AG04450 (cell line): ENCODE measurements around the gene KLHL7. TPM values are rescaled to one million over a fixed set of nuclear protein-coding genes. Genes with fewer than 3 reads are reported as not detected.

Experiments
- CTCF ChIA-PET: fragments of 300-600, 350-600 bp; formaldehyde crosslinking; extraction: SDS; loops from one replicate; lab custom pipeline; 2022; ENCODE audit warnings: antibody characterized with exemption, inconsistent platforms; lab: Charles Lee
- POLR2A ChIA-PET: fragments of 350-600 bp; formaldehyde crosslinking; extraction: SDS; loops from one replicate; lab custom pipeline; 2021; ENCODE audit warnings: antibody characterized with exemption, inconsistent platforms; lab: Yijun Ruan, JAX
- DNase-seq: peaks from one replicate; pipeline ENCODE4 v3.0.0-alpha.2; 2011; ENCODE audit warnings: low read depth, low spot score
- H3K27ac ChIP-seq: one replicate; pipeline ENCODE4 v1.5.1; 2012; ENCODE audit warnings: low read depth, low read length, control low read depth
- H3K27me3 ChIP-seq: one replicate; pipeline ENCODE4 v1.6.0; 2012; ENCODE audit warnings: low read length; ENCODE audit not compliant: control insufficient read depth, insufficient read depth
- H3K4me3 ChIP-seq: 2 replicates; pipeline ENCODE4 v1.5.1; 2011; ENCODE audit warnings: mild to moderate bottlenecking, low read depth, low read length, control low read depth
- H3K9me3 ChIP-seq: 2 replicates; pipeline ENCODE4 v1.5.1; 2012; ENCODE audit warnings: low read length; ENCODE audit not compliant: control insufficient read depth, insufficient read depth
- polyA plus RNA-seq: library from polyadenylated mRNA; depleted of rRNA; stranded (reverse); fragments of >200 nt; gene quantifications from 2 replicates; pipeline ENCODE4 v1.2.3, GENCODE V29; 2011
- TF ChIP-seq, protein P1 (sequence below): IDR thresholded peaks from 2 replicates; pipeline ENCODE4 v1.5.1; 2011; ENCODE audit warnings: low read depth, low read length, control low read depth, inconsistent platforms

KLHL7 gene
- polyA plus RNA-seq, 1 experiment = 53.7 TPM

DNA sequence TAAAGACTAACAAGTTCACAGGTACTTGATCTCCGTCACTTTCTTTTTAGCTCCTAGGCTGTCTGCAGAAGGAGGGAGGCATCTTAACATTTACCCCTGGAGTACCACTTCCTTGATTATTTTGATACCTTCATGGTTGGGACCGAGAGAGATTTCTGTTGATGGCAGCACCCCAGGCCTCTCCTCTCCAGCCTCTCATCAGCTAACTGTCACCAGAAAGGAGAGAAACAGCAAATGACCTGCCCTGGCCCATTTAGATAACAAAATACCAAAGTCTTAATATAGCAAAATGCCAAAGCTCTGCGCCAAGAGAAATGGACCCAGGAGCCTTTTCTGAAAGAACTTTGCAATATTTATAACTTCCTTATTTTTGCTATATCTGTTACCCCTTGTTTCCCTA lies 30.0 kb upstream of the KLHL7 start:
- ChIA-PET CTCF (interaction anchor here (0.6 to 1.8 kb wide), 2 partner anchors 20 to 24 kb away, joined by 4 to 8 read pairs; no protein-coding TSS in a partner anchor), POLR2A (no interaction called here)
- TF ChIP-seq, protein P1, sequence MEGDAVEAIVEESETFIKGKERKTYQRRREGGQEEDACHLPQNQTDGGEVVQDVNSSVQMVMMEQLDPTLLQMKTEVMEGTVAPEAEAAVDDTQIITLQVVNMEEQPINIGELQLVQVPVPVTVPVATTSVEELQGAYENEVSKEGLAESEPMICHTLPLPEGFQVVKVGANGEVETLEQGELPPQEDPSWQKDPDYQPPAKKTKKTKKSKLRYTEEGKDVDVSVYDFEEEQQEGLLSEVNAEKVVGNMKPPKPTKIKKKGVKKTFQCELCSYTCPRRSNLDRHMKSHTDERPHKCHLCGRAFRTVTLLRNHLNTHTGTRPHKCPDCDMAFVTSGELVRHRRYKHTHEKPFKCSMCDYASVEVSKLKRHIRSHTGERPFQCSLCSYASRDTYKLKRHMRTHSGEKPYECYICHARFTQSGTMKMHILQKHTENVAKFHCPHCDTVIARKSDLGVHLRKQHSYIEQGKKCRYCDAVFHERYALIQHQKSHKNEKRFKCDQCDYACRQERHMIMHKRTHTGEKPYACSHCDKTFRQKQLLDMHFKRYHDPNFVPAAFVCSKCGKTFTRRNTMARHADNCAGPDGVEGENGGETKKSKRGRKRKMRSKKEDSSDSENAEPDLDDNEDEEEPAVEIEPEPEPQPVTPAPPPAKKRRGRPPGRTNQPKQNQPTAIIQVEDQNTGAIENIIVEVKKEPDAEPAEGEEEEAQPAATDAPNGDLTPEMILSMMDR = no peak
- H3K27ac ChIP-seq = no peak overlapping the region
- H3K27me3 ChIP-seq = no peaks in the 10 kb centered on the region
- no peak for DNase-seq
- no peaks in the 10 kb centered on the region for H3K9me3 ChIP-seq
- H3K4me3 ChIP-seq = no peak overlapping the region

DNA sequence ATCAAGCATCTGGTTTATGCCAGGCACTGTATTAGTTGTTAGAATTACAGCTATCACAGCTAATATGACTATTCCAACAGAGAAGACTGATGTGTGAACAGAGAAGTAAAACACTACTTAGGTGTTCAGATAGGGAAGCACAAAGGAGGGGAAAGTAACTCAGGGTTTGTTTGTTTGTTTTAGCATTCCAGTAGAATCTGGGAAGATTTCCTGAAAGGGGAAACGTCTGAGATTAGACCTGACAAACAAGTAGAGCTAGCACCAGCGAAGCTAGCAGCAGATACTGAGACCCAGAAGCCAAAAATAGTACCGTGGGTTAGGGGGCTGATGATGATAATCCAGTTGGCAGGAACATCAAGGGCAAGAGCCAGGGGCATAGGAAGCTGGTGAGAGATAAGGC lies 28.8 kb upstream of the KLHL7 start:
- no peak overlapping the region for H3K27ac ChIP-seq
- TF ChIP-seq, protein P1 = no peak
- H3K27me3 ChIP-seq = no peaks in the 10 kb centered on the region
- no peak for DNase-seq
- ChIA-PET CTCF (interaction anchor here (0.6 kb wide), 1 partner anchor 28 kb away, joined by 6 read pairs; no protein-coding TSS in a partner anchor), POLR2A (no interaction called here)
- H3K9me3 ChIP-seq = no peaks in the 10 kb centered on the region
- H3K4me3 ChIP-seq = no peak overlapping the region

DNA sequence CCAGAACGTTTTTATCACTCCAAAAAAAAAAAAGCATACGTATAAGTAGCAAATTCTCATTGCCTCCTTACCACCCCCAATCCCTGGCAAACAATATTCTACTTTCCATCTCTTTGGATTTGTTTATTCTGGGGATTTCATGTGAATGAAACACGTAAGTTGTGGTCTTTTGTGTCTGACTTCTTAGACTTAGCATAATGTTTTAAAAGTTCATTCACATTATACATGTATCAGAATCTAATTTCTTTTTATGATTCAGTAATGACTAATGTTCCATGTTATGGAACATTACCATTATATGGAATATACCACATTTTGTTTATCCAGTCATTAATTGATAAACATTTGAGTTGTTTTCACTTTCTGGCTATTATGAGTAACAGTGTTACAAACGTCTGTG lies 12.5 kb upstream of the KLHL7 start:
- peaks cover 12% of the 10 kb centered on the region for H3K9me3 ChIP-seq
- no peak overlapping the region for H3K4me3 ChIP-seq
- H3K27ac ChIP-seq = no peak overlapping the region
- CTCF ChIA-PET = interaction anchor here (1.1 kb wide), 1 partner anchor 533 kb away, joined by 3 read pairs; no protein-coding TSS in a partner anchor
- TF ChIP-seq, protein P1 = no peak
- POLR2A ChIA-PET = no interaction called here
- no peak for DNase-seq
- H3K27me3 ChIP-seq = peaks cover 2% of the 10 kb centered on the region

DNA sequence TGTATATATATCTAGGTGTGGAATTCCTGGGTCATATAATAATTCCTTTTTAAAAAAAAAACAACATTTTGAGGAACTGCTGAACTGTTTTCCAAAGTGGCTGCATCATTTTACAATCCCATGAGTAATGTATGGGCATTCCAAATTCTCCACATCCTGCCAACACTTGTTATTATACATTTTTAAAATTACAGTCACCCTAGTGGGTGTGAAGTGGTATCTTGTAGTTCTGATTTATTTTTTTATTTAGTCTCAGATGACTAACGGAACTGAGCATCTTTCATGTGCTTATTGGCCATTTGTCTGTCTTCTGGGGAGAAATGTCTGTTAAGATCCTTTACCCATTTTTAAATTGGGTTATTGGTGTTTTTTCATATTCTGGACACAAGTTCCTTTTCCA lies 12.0 kb upstream of the KLHL7 start:
- TF ChIP-seq, protein P1 = no peak
- H3K4me3 ChIP-seq = no peak overlapping the region
- DNase-seq = no peak
- peaks cover 13% of the 10 kb centered on the region for H3K9me3 ChIP-seq
- H3K27ac ChIP-seq = no peak overlapping the region
- POLR2A ChIA-PET = no interaction called here
- H3K27me3 ChIP-seq = peaks cover 2% of the 10 kb centered on the region
- CTCF ChIA-PET = no interaction called here

DNA sequence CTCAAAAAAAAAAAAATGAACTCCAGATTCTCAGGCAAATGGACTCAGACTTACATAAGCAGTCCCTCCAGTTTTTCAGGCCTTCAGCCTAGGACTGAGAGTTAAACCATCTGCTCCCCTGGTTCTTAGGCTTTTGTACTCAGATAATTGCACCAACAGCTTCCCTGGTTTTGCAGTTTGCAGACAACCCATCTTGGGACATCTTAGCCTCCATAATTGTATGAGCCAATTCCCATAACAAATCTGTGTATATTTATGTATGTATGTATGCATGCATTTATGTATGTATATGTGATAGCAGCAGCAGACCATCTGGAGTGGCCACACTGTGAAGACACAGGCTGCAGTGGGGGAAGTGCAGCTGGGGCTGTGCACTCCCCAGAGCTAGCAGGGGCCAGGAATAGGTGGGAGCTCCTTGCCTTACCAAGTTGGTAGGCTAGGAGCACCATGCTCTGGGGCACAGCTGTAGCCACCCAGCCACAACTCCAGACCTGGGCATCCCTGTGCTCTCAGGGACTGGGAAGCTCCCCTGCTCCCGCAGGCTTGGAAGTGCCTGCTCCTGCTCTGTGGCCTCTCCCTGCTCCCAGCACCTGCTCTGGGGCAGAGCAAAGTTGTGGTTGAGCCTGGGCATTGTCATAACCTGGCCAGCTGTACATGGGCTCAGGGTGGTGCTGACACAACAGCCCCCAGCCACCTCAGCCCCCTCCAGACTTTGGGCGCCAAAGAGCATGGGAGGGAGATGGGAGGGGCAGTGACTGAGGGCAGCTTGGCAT lies 8.9 kb upstream of the KLHL7 start:
- TF ChIP-seq, protein P1 = no peak
- POLR2A ChIA-PET = interaction anchor here (0.7 to 1.3 kb wide), 2 partner anchors 9 to 10 kb away, joined by 3 to 5 read pairs; partner anchors contain the start of gene KLHL7

More for the DNA sequence above, 8.9 kb upstream of the KLHL7 start:
- CTCF ChIA-PET = interaction anchor here (0.6 to 6.2 kb wide), 2 partner anchors 11 to 246 kb away, joined by 3 to 39 read pairs; no protein-coding TSS in a partner anchor
- Histone ChIP-seq H3K4me3 (no peak overlapping the region), H3K27ac (no peak overlapping the region), H3K9me3 (peaks cover 13% of the 10 kb centered on the region), H3K27me3 (no peaks in the 10 kb centered on the region)
- DNase-seq = no peak
